Nephron progenitor cell (in vitro differentiated cells): ENCODE results near the gene CTXND1.
A peak's percentile ranks its signal among the peaks of the same experiment; 100 is the strongest.

Experiments
- DNase-seq: peaks from one replicate; pipeline ENCODE4 v3.0.0; 2021
- H3K27ac Mint-ChIP-seq: 2 replicates; pipeline ENCODE4 v1.8.0; 2021; ENCODE audit warnings: mild to moderate bottlenecking, moderate library complexity, mixed read lengths
- H3K27me3 Mint-ChIP-seq: 2 replicates; pipeline ENCODE4 v1.8.0; 2021; ENCODE audit warnings: mild to moderate bottlenecking, low read depth, mixed read lengths; ENCODE audit not compliant: poor library complexity
- H3K36me3 Mint-ChIP-seq: 2 replicates; pipeline ENCODE4 v1.8.0; 2021; ENCODE audit warnings: low read depth, mixed read lengths
- H3K4me1 Mint-ChIP-seq: 2 replicates; pipeline ENCODE4 v1.8.0; 2021; ENCODE audit warnings: mixed read lengths
- H3K4me3 Mint-ChIP-seq: 2 replicates; pipeline ENCODE4 v1.8.0; 2021; ENCODE audit warnings: mild to moderate bottlenecking, moderate library complexity, mixed read lengths
- H3K9me3 Mint-ChIP-seq: 2 replicates; pipeline ENCODE4 v1.8.0; 2021; ENCODE audit warnings: mild to moderate bottlenecking, moderate library complexity, mixed read lengths
- CTCF ChIP-seq: fragments of 200-600 bp; sonication (generic); IDR thresholded peaks from 2 replicates; pipeline ENCODE4 v1.5.0; 2021; ENCODE audit warnings: antibody characterized with exemption

CTXND1 gene

DNA sequence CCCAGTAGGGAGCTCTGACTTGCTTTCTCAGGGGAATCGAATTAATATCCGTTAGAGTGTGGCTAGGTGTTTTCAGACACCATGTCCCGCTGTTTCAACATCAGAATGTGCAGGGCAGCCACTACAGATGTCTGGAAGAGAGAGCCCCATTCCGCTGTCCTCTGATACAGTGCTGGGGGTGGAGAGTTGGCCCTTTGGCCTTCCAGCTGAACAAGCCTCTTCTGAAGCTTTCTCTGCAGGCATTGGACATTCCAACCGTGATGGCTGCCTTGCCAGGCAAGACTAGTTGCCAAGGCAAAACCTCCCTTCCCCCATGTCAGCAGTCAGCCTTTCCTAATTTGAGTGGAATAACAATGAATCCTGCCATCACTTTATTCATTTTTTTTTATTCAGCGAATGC, 97.7 kb downstream of the CTXND1 start:
- peak; percentile 22 for DNase-seq

DNA sequence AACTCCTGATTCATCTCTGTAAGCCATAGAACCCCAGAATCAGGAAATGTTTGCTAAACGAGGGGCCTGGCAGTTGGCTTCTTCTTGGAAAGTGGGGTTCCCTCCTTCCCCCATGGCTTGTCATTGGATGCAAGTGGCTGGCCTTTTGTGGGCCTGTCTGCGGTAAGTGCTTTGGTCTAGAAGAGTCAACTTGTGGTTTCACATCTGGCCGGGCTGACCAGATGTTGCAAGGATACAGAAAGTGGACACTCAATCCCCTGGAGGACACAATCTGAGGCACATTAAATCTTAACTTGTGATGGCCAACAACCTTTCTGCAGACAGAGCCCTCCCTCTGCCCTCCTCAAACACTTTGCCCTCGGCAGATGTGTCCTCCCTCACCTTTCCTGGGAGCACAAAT, 98.1 kb downstream of the CTXND1 start:
- Mint-ChIP-seq H3K36me3 (peaks cover 8% of the 10 kb centered on the region), H3K27me3 (peaks cover 9% of the 10 kb centered on the region), H3K27ac (peak overlapping the region; percentile 94), H3K4me1 (peaks cover 74% of the 10 kb centered on the region), H3K9me3 (no peaks in the 10 kb centered on the region), H3K4me3 (peak overlapping the region; percentile 96)
- no peak for TF ChIP-seq CTCF
- no peak for DNase-seq

More for the DNA sequence above, 97.7 kb downstream of the CTXND1 start:
- Mint-ChIP-seq H3K27ac (peak overlapping the region; percentile 94), H3K36me3 (peaks cover 10% of the 10 kb centered on the region), H3K9me3 (no peaks in the 10 kb centered on the region), H3K4me3 (peak overlapping the region; percentile 96), H3K27me3 (peaks cover 11% of the 10 kb centered on the region), H3K4me1 (peaks cover 75% of the 10 kb centered on the region)
- TF ChIP-seq CTCF, result no peak

GRCh38 chr15:80152896-80153876, 98.8 kb downstream of the CTXND1 start, which contains the start of gene FAH:
Gene FAH, plus strand, starts transcription at chr15:80152999. Its CDS starts 56 bp downstream, at chr15:80153055.
- H3K27ac Mint-ChIP-seq, result peak within 1 kb of the TSS; percentile 94
- peaks cover 4% of the 10 kb centered on the region for H3K36me3 Mint-ChIP-seq
- peak; percentile 24 for DNase-seq
- no peaks in the 10 kb centered on the region for H3K9me3 Mint-ChIP-seq
- peak within 1 kb of the TSS; percentile 96 for H3K4me3 Mint-ChIP-seq
- peaks cover 75% of the 10 kb centered on the region for H3K4me1 Mint-ChIP-seq
- TF ChIP-seq CTCF, result no peak
- H3K27me3 Mint-ChIP-seq, result peaks cover 17% of the 10 kb centered on the region

DNA sequence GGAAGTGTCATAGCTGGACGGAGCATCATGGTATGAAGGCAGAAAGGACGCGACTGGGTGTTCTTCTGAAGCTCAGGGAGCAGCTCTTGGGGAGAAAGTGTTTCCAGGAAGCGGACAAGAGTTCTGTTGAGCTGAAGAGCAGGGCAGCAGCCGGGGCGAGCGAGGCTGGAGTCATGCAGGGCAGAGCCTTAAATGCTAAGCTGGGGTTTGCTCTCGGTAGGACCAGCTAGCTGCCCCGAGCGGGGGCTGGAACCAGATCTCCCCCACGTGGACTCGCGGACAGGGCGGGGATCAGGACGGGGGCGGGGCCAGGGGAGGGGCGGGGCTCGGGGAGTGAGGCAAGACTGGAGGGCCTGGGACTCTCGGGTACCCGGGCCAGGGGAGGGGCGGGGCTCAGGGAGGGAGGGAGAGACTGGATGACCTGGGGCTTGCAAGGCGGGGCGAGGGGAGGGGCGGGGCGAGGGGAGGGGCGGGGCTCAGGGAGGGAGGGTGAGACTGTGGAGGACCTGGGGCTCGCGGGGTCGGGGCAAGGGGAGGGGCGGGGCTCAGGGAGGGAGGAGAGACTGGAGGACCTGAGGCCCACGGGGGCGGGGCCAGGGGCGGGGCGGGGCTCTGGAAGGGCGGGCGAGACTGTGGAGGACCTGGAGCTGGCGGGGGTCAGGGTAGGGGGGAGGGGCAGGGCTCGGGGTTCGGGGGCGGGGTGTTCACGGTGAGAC, 99.7 kb downstream of the CTXND1 start:
- H3K4me3 Mint-ChIP-seq, result peak overlapping the region; percentile 96
- H3K9me3 Mint-ChIP-seq, result no peaks in the 10 kb centered on the region
- peaks cover 17% of the 10 kb centered on the region for H3K27me3 Mint-ChIP-seq
- TF ChIP-seq CTCF, result no peak
- peak; percentile 96 for DNase-seq
- H3K36me3 Mint-ChIP-seq, result no peaks in the 10 kb centered on the region
- H3K27ac Mint-ChIP-seq, result peak overlapping the region; percentile 55
- peaks cover 71% of the 10 kb centered on the region for H3K4me1 Mint-ChIP-seq

DNA sequence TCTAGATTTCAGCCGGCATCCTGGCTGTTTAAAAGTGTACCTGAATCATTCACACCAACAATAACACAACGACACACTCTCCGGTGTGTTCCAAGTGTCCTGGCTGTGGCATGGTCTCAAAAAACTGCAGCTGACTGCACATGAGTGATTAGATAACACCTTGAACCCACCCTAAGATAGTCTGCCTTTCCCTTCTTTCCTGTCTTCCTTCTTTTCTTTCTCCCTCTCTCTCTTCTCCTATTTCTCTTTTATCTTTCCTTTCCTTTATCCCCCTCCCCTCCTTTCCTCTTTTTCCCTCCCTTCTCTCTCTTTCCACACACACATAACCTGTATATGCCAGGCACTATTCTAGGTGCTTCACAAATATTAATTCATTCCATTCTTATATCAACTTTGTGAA, 100.4 kb downstream of the CTXND1 start:
- H3K36me3 Mint-ChIP-seq, result no peaks in the 10 kb centered on the region
- H3K27ac Mint-ChIP-seq, result no peak overlapping the region
- no peak for DNase-seq
- no peak for TF ChIP-seq CTCF
- H3K9me3 Mint-ChIP-seq, result no peaks in the 10 kb centered on the region
- H3K27me3 Mint-ChIP-seq, result peaks cover 17% of the 10 kb centered on the region
- H3K4me3 Mint-ChIP-seq, result peak overlapping the region; percentile 78
- H3K4me1 Mint-ChIP-seq, result peaks cover 64% of the 10 kb centered on the region
